SH-SY5Y (cell line): ENCODE data around the gene LRRN2.

Source experiments
- GATA2 ChIP-seq: IDR thresholded peaks from 2 replicates; pipeline ENCODE4 v1.6.1; 2011; ENCODE audit warnings: mild to moderate bottlenecking, low read depth, low read length
- GATA3 ChIP-seq: IDR thresholded peaks from 2 replicates; pipeline ENCODE4 v1.6.1; 2011; ENCODE audit warnings: low read depth, mild to moderate bottlenecking, low read length, moderate library complexity

- TF ChIP-seq GATA3 (no peak), GATA2 (no peak)
Observed at GRCh38 chr1:204623894-204624361, 61.6 kb downstream of the LRRN2 start.
